Keratinocyte (primary cell): ENCODE measurements around the gene SAFB. TPM values are rescaled to one million over a fixed set of nuclear protein-coding genes. Genes with fewer than 3 reads are reported as not detected.

Experiments used
- DNase-seq: peaks from one replicate; pipeline ENCODE4 v3.0.0-alpha.2; 2011; ENCODE audit warnings: low read depth, missing footprints, low spot score
- FAIRE-seq: peaks from 2 replicates; lab custom pipeline; 2011; peaks lifted over from hg19 to GRCh38; lab: Jason Lieb, UNC
- H2AFZ ChIP-seq: 2 replicates; pipeline ENCODE4 v1.6.0; 2012; ENCODE audit warnings: low read length, control low read depth, inconsistent platforms; ENCODE audit not compliant: control insufficient read depth
- H3K27ac ChIP-seq: 2 replicates; pipeline ENCODE4 v1.5.1; 2011; ENCODE audit warnings: low read length; ENCODE audit not compliant: control insufficient read depth, insufficient read depth
- H3K27me3 ChIP-seq: 3 replicates; pipeline ENCODE4 v1.6.0; 2011; ENCODE audit warnings: low read length; ENCODE audit not compliant: control insufficient read depth, insufficient read depth; ENCODE audit errors: extremely low read depth
- H3K36me3 ChIP-seq, 2 experiments: 2 replicates in 1 of 2; 3 replicates in 1 of 2; pipeline ENCODE4 v1.5.1; 2011; ENCODE audit warnings: low read length in 2 of 2, mild to moderate bottlenecking in 1 of 2; ENCODE audit not compliant: control insufficient read depth in 2 of 2, insufficient read depth in 2 of 2; ENCODE audit errors: extremely low read depth in 1 of 2
- H3K4me1 ChIP-seq: 3 replicates; pipeline ENCODE4 v1.5.1; 2011; ENCODE audit warnings: low read length; ENCODE audit not compliant: control insufficient read depth, insufficient read depth; ENCODE audit errors: extremely low read depth
- H3K4me2 ChIP-seq: 3 replicates; pipeline ENCODE4 v1.6.0; 2011; ENCODE audit warnings: low read depth, low read length; ENCODE audit not compliant: control insufficient read depth, insufficient read depth; ENCODE audit errors: extremely low read depth
- H3K4me3 ChIP-seq, 3 experiments: fragments of 200-600 bp in 1 of 3; sonication (generic) in 1 of 3; 2 replicates in 2 of 3; 3 replicates in 1 of 3; pipeline ENCODE4 v1.5.1; 2011 to 2016; ENCODE audit warnings: low read length in 3 of 3, mild to moderate bottlenecking in 3 of 3, control low read depth in 2 of 3, inconsistent platforms in 1 of 3, low read depth in 1 of 3, mixed read lengths in 1 of 3, mixed run types in 1 of 3, moderate library complexity in 1 of 3; ENCODE audit not compliant: control insufficient read depth in 2 of 3, insufficient read depth in 2 of 3; ENCODE audit errors: extremely low read depth in 1 of 3
- H3K79me2 ChIP-seq: 2 replicates; pipeline ENCODE4 v1.6.0; 2012; ENCODE audit warnings: low read length; ENCODE audit not compliant: control insufficient read depth, insufficient read depth
- H3K9ac ChIP-seq: 3 replicates; pipeline ENCODE4 v1.6.0; 2011; ENCODE audit warnings: low read length; ENCODE audit not compliant: control insufficient read depth, insufficient read depth; ENCODE audit errors: extremely low read depth
- H3K9me1 ChIP-seq: 3 replicates; pipeline ENCODE4 v1.6.0; 2011; ENCODE audit warnings: low read length; ENCODE audit not compliant: control insufficient read depth, insufficient read depth; ENCODE audit errors: extremely low read depth
- H3K9me3 ChIP-seq: 2 replicates; pipeline ENCODE4 v1.5.1; 2012; ENCODE audit warnings: low read depth, low read length; ENCODE audit not compliant: control insufficient read depth
- H4K20me1 ChIP-seq: 3 replicates; pipeline ENCODE4 v1.6.0; 2011; ENCODE audit warnings: low read length; ENCODE audit not compliant: control insufficient read depth, insufficient read depth; ENCODE audit errors: extremely low read depth
- CTCF ChIP-seq, 3 experiments: IDR thresholded peaks in 1 of 3; conservative IDR thresholded peaks in 1 of 3; optimal IDR thresholded peaks in 1 of 3; 2 replicates in 2 of 3; 3 replicates in 1 of 3; pipeline versions ENCODE3 to v1.5.1; 2011; ENCODE audit warnings: low read length in 3 of 3, mild to moderate bottlenecking in 3 of 3, moderate library complexity in 2 of 3, control low read depth in 1 of 3, inconsistent platforms in 1 of 3; ENCODE audit not compliant: insufficient read depth in 2 of 3; ENCODE audit errors: extremely low read depth in 1 of 3
- EZH2 ChIP-seq: IDR thresholded peaks from one replicate; pipeline ENCODE4 v1.6.1; 2012; ENCODE audit warnings: inconsistent platforms, mild to moderate bottlenecking, low read length, moderate library complexity
- dilution Hi-C: fragments of 300-500 bp; cut with MboI; formaldehyde crosslinking; loops from one replicate; pipeline ENCODE4 v1.7.0; 2020; ENCODE audit warnings: low sequenced_read_pairs; ENCODE audit not compliant: extremely low pct_ligation_motif_present
- polyA plus RNA-seq, 5 experiments: library from polyadenylated mRNA; depleted of rRNA in 3 of 5; stranded (reverse) in 3 of 5; stranded (forward) in 1 of 5; unstranded in 1 of 5; fragments of >200 nt; gene quantifications; 1 replicate in 1 of 5; 2 replicates in 3 of 5; 3 replicates in 1 of 5; pipeline versions ENCODE4 v1.2.1 to v1.2.3, GENCODE V29; 2011 to 2012; ENCODE audit warnings: missing spikeins in 2 of 5, low read depth in 1 of 5, low replicate concordance in 1 of 5

The SAFB gene
- polyA plus RNA-seq, 1 donor (not counting 4 experiments of a cell fraction or from before 2014, with no cell fraction given) = 34.0 TPM

GRCh38 chr19:5625641-5626040, 2.8 kb downstream of the SAFB start:
- Histone ChIP-seq H3K4me2 (peak overlapping the region; percentile 93), H3K4me3 (peak overlapping the region in 1 of 3 experiments; percentile 95), H3K9me1 (no peaks in the 10 kb centered on the region), H3K79me2 (peaks cover 95% of the 10 kb centered on the region), H4K20me1 (peaks cover 30% of the 10 kb centered on the region), H3K9ac (peak overlapping the region; percentile 97), H3K36me3 (peaks cover 19 to 52% of the 10 kb centered on the region in 2 experiments), H3K27ac (no peak overlapping the region), H2AFZ (no peak overlapping the region), H3K9me3 (no peaks in the 10 kb centered on the region), H3K4me1 (peaks cover 22% of the 10 kb centered on the region), H3K27me3 (no peaks in the 10 kb centered on the region)
- peak; percentile 73 for FAIRE-seq
- dilution Hi-C loops = no loop called here
- no peak for DNase-seq
- TF ChIP-seq EZH2 = no peak
- TF ChIP-seq CTCF (optimal IDR thresholded peaks at IDR 0.05 in 1 of 3, IDR thresholded peaks at IDR 0.05 in 1 of 3, conservative IDR thresholded peaks at IDR 0.05 in 1 of 3; ENCODE audit: extremely low read depth in 1 of 3, insufficient read depth in 2 of 3, low read length in 3 of 3) = no peak

- Histone ChIP-seq H3K9ac (no peak overlapping the region), H4K20me1 (peaks cover 35% of the 10 kb centered on the region), H2AFZ (no peak overlapping the region), H3K9me1 (no peaks in the 10 kb centered on the region), H3K4me3 (no peak overlapping the region), H3K4me2 (no peak overlapping the region), H3K4me1 (peaks cover 13% of the 10 kb centered on the region), H3K79me2 (peaks cover 94% of the 10 kb centered on the region), H3K36me3 (peaks cover 19 to 55% of the 10 kb centered on the region in 2 experiments), H3K27ac (no peak overlapping the region), H3K9me3 (no peaks in the 10 kb centered on the region), H3K27me3 (no peaks in the 10 kb centered on the region)
- dilution Hi-C loops = no loop called here
- TF ChIP-seq CTCF (optimal IDR thresholded peaks at IDR 0.05 in 1 of 3, IDR thresholded peaks at IDR 0.05 in 1 of 3, conservative IDR thresholded peaks at IDR 0.05 in 1 of 3; ENCODE audit: extremely low read depth in 1 of 3, insufficient read depth in 2 of 3, low read length in 3 of 3) = no peak
- TF ChIP-seq EZH2 = no peak
- DNase-seq (no peak), FAIRE-seq (no peak)
These were observed 4.6 kb downstream of the SAFB start for GRCh38 chr19:5627395-5627904.
